ENCODE results near the gene KRT79.

The KRT79 gene

GRCh38 chr12:52806169-52806811 lies 27.8 kb downstream of the KRT79 start:
- H3K27me3 ChIP-seq (ENCODE audit: low read depth, low read length) = no peaks in the 10 kb centered on the region
- H3K4me3 ChIP-seq (ENCODE audit: low read depth in 1 of 2, low read length in 2 of 2) = no peak overlapping the region
- no peaks in the 10 kb centered on the region for H3K4me1 ChIP-seq (ENCODE audit: control insufficient read depth in 1 of 2, insufficient read depth in 2 of 2, low read length in 2 of 2)
- no peak overlapping the region for H3K27ac ChIP-seq (ENCODE audit: low read length)
- H3K9me3 ChIP-seq (ENCODE audit: control insufficient read depth in 1 of 2, low read length in 2 of 2) = no peaks in the 10 kb centered on the region
- no peaks in the 10 kb centered on the region for H3K36me3 ChIP-seq (ENCODE audit: control insufficient read depth in 1 of 2, insufficient read depth in 2 of 2, low read length in 2 of 2)

- Histone ChIP-seq H3K27me3 (ENCODE audit: low read depth, low read length) (no peaks in the 10 kb centered on the region), H3K36me3 (ENCODE audit: control insufficient read depth in 1 of 2, insufficient read depth in 2 of 2, low read length in 2 of 2) (no peaks in the 10 kb centered on the region), H3K27ac (ENCODE audit: low read length) (no peak overlapping the region), H3K4me1 (ENCODE audit: control insufficient read depth in 1 of 2, insufficient read depth in 2 of 2, low read length in 2 of 2) (no peaks in the 10 kb centered on the region), H3K9me3 (ENCODE audit: control insufficient read depth in 1 of 2, low read length in 2 of 2) (no peaks in the 10 kb centered on the region), H3K4me3 (ENCODE audit: low read depth in 1 of 2, low read length in 2 of 2) (no peak overlapping the region)
These were observed 28.4 kb downstream of the KRT79 start for GRCh38 chr12:52805739-52806138.

- H3K4me1 ChIP-seq (ENCODE audit: control insufficient read depth in 1 of 2, insufficient read depth in 2 of 2, low read length in 2 of 2) = no peaks in the 10 kb centered on the region
- no peaks in the 10 kb centered on the region for H3K9me3 ChIP-seq (ENCODE audit: control insufficient read depth in 1 of 2, low read length in 2 of 2)
- no peaks in the 10 kb centered on the region for H3K27me3 ChIP-seq (ENCODE audit: low read depth, low read length)
- H3K36me3 ChIP-seq (ENCODE audit: control insufficient read depth in 1 of 2, insufficient read depth in 2 of 2, low read length in 2 of 2) = no peaks in the 10 kb centered on the region
- no peak overlapping the region for H3K27ac ChIP-seq (ENCODE audit: low read length)
- H3K4me3 ChIP-seq (ENCODE audit: low read depth in 1 of 2, low read length in 2 of 2) = no peak overlapping the region
These were observed 29.1 kb downstream of the KRT79 start for GRCh38 chr12:52805000-52805399.

GRCh38 chr12:52802442-52802841 lies 31.7 kb downstream of the KRT79 start:
- Histone ChIP-seq H3K4me3 (ENCODE audit: low read depth in 1 of 2, low read length in 2 of 2) (no peak overlapping the region), H3K9me3 (ENCODE audit: control insufficient read depth in 1 of 2, low read length in 2 of 2) (no peaks in the 10 kb centered on the region), H3K36me3 (ENCODE audit: control insufficient read depth in 1 of 2, insufficient read depth in 2 of 2, low read length in 2 of 2) (no peaks in the 10 kb centered on the region), H3K4me1 (ENCODE audit: control insufficient read depth in 1 of 2, insufficient read depth in 2 of 2, low read length in 2 of 2) (no peaks in the 10 kb centered on the region), H3K27ac (ENCODE audit: low read length) (no peak overlapping the region), H3K27me3 (ENCODE audit: low read depth, low read length) (no peaks in the 10 kb centered on the region)

- H3K9me3 ChIP-seq (ENCODE audit: control insufficient read depth in 1 of 2, low read length in 2 of 2) = no peaks in the 10 kb centered on the region
- no peaks in the 10 kb centered on the region for H3K4me1 ChIP-seq (ENCODE audit: control insufficient read depth in 1 of 2, insufficient read depth in 2 of 2, low read length in 2 of 2)
- H3K36me3 ChIP-seq (ENCODE audit: control insufficient read depth in 1 of 2, insufficient read depth in 2 of 2, low read length in 2 of 2) = no peaks in the 10 kb centered on the region
- H3K27me3 ChIP-seq (ENCODE audit: low read depth, low read length) = no peaks in the 10 kb centered on the region
- no peak overlapping the region for H3K4me3 ChIP-seq (ENCODE audit: low read depth in 1 of 2, low read length in 2 of 2)
- H3K27ac ChIP-seq (ENCODE audit: low read length) = no peak overlapping the region
These were observed 32.3 kb downstream of the KRT79 start for GRCh38 chr12:52801773-52802172.

GRCh38 chr12:52800259-52800917 lies 33.7 kb downstream of the KRT79 start:
- Histone ChIP-seq H3K27me3 (ENCODE audit: low read depth, low read length) (no peaks in the 10 kb centered on the region), H3K9me3 (ENCODE audit: control insufficient read depth in 1 of 2, low read length in 2 of 2) (no peaks in the 10 kb centered on the region), H3K4me3 (ENCODE audit: low read depth in 1 of 2, low read length in 2 of 2) (no peak overlapping the region), H3K4me1 (ENCODE audit: control insufficient read depth in 1 of 2, insufficient read depth in 2 of 2, low read length in 2 of 2) (no peaks in the 10 kb centered on the region), H3K36me3 (ENCODE audit: control insufficient read depth in 1 of 2, insufficient read depth in 2 of 2, low read length in 2 of 2) (no peaks in the 10 kb centered on the region), H3K27ac (ENCODE audit: low read length) (no peak overlapping the region)

GRCh38 chr12:52799505-52800211 lies 34.5 kb downstream of the KRT79 start:
- H3K27me3 ChIP-seq (ENCODE audit: low read depth, low read length) = no peaks in the 10 kb centered on the region
- H3K27ac ChIP-seq (ENCODE audit: low read length) = no peak overlapping the region
- no peaks in the 10 kb centered on the region for H3K36me3 ChIP-seq (ENCODE audit: control insufficient read depth in 1 of 2, insufficient read depth in 2 of 2, low read length in 2 of 2)
- H3K4me1 ChIP-seq (ENCODE audit: control insufficient read depth in 1 of 2, insufficient read depth in 2 of 2, low read length in 2 of 2) = no peaks in the 10 kb centered on the region
- H3K9me3 ChIP-seq (ENCODE audit: control insufficient read depth in 1 of 2, low read length in 2 of 2) = no peaks in the 10 kb centered on the region
- no peak overlapping the region for H3K4me3 ChIP-seq (ENCODE audit: low read depth in 1 of 2, low read length in 2 of 2)

GRCh38 chr12:52798671-52799504 lies 35.2 kb downstream of the KRT79 start:
- H3K27me3 ChIP-seq (ENCODE audit: low read depth, low read length) = no peaks in the 10 kb centered on the region
- no peak overlapping the region for H3K27ac ChIP-seq (ENCODE audit: low read length)
- no peaks in the 10 kb centered on the region for H3K9me3 ChIP-seq (ENCODE audit: control insufficient read depth in 1 of 2, low read length in 2 of 2)

GRCh38 chr12:52798003-52798670 lies 36.0 kb downstream of the KRT79 start:
- Histone ChIP-seq H3K27me3 (ENCODE audit: low read depth, low read length) (no peaks in the 10 kb centered on the region), H3K4me1 (ENCODE audit: control insufficient read depth in 1 of 2, insufficient read depth in 2 of 2, low read length in 2 of 2) (no peaks in the 10 kb centered on the region), H3K9me3 (ENCODE audit: control insufficient read depth in 1 of 2, low read length in 2 of 2) (no peaks in the 10 kb centered on the region), H3K4me3 (ENCODE audit: low read depth in 1 of 2, low read length in 2 of 2) (no peak overlapping the region), H3K36me3 (ENCODE audit: control insufficient read depth in 1 of 2, insufficient read depth in 2 of 2, low read length in 2 of 2) (no peaks in the 10 kb centered on the region), H3K27ac (ENCODE audit: low read length) (no peak overlapping the region)

More at GRCh38 chr12:52798671-52799504, 35.2 kb downstream of the KRT79 start:
- Histone ChIP-seq H3K4me3 (ENCODE audit: low read depth in 1 of 2, low read length in 2 of 2) (no peak overlapping the region), H3K36me3 (ENCODE audit: control insufficient read depth in 1 of 2, insufficient read depth in 2 of 2, low read length in 2 of 2) (no peaks in the 10 kb centered on the region), H3K4me1 (ENCODE audit: control insufficient read depth in 1 of 2, insufficient read depth in 2 of 2, low read length in 2 of 2) (no peaks in the 10 kb centered on the region)

- Histone ChIP-seq H3K36me3 (ENCODE audit: control insufficient read depth in 1 of 2, insufficient read depth in 2 of 2, low read length in 2 of 2) (no peaks in the 10 kb centered on the region), H3K27me3 (ENCODE audit: low read depth, low read length) (no peaks in the 10 kb centered on the region), H3K4me3 (ENCODE audit: low read depth in 1 of 2, low read length in 2 of 2) (no peak overlapping the region), H3K27ac (ENCODE audit: low read length) (no peak overlapping the region), H3K9me3 (ENCODE audit: control insufficient read depth in 1 of 2, low read length in 2 of 2) (no peaks in the 10 kb centered on the region), H3K4me1 (ENCODE audit: control insufficient read depth in 1 of 2, insufficient read depth in 2 of 2, low read length in 2 of 2) (no peaks in the 10 kb centered on the region)
These were observed 36.6 kb downstream of the KRT79 start for GRCh38 chr12:52797529-52797894.

All from muscle layer of duodenum (tissue), 2 donors.